ENCODE results near the gene ATP5F1A.

The ATP5F1A gene

DNA sequence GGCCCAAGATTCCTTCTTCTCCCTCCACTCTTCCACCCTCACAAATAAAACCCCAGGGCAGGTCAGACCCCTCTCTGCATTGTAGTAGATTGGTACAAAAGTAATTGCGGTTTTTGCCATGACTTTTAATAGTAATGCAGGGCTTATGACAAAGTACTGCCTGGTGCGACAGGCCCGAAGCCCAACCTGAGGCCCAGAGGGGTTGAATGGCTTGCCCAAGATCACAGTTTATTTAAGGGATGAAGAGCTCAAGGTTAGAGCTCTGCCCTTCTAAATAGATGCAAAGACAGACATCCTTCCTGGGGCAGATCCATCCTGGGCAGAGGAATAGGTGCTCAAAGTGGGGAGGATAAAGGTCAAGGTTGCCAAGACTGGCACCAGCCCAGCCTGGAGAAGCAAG, 25.1 kb downstream of the ATP5F1A start:
- Histone ChIP-seq H3K4me3 (ENCODE audit: low read length) (no peak overlapping the region), H3K9me3 (ENCODE audit: insufficient read depth, low read length) (no peaks in the 10 kb centered on the region), H2AFZ (ENCODE audit: low read depth, low read length) (no peak overlapping the region), H3K4me2 (ENCODE audit: low read length) (no peak overlapping the region), H4K20me1 (ENCODE audit: insufficient read depth, low read length) (peaks cover 10% of the 10 kb centered on the region), H3K36me3 (replicated peaks; ENCODE audit: low read depth, low read length) (peaks cover 13% of the 10 kb centered on the region), H3K9ac (ENCODE audit: low read length) (no peak overlapping the region), H3K4me1 (ENCODE audit: low read length) (peaks cover 26% of the 10 kb centered on the region), H3K27ac (ENCODE audit: low read length) (no peak overlapping the region), H3K27me3 (ENCODE audit: low read depth, low read length) (no peaks in the 10 kb centered on the region), H3K79me2 (ENCODE audit: low read length) (no peaks in the 10 kb centered on the region)
- TF ChIP-seq, protein P1, sequence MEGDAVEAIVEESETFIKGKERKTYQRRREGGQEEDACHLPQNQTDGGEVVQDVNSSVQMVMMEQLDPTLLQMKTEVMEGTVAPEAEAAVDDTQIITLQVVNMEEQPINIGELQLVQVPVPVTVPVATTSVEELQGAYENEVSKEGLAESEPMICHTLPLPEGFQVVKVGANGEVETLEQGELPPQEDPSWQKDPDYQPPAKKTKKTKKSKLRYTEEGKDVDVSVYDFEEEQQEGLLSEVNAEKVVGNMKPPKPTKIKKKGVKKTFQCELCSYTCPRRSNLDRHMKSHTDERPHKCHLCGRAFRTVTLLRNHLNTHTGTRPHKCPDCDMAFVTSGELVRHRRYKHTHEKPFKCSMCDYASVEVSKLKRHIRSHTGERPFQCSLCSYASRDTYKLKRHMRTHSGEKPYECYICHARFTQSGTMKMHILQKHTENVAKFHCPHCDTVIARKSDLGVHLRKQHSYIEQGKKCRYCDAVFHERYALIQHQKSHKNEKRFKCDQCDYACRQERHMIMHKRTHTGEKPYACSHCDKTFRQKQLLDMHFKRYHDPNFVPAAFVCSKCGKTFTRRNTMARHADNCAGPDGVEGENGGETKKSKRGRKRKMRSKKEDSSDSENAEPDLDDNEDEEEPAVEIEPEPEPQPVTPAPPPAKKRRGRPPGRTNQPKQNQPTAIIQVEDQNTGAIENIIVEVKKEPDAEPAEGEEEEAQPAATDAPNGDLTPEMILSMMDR (IDR thresholded peaks at IDR 0.05; ENCODE audit: low read depth, low read length) = no peak
- TF ChIP-seq EZH2phosphoT487 (IDR thresholded peaks at IDR 0.05; ENCODE audit: low read depth) = no peak

DNA sequence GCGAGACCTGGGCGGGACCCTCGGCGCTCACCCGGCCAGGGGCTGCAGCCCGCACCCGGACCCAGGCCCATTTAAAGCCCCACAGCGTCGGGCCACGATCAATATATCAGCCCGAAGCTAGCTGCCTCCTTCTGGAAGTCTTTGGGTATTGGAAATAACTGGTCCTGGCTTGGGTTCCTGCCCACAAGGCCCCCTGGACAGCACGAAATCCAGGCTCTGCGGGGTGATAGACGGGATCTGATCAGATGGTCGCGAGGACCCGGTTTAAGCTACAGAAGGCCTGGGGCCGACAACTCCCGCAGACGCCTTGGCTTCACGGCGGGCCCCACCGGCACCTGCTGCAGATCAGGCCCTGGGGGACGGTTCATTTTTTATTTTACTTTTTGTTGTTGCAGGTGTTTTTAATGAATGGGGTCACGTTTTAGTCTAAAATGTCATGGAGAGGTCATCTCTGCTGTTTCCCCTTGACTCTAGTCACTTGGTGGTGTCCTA, 25.7 kb downstream of the ATP5F1A start:
- Histone ChIP-seq H3K4me2 (ENCODE audit: low read length) (peak overlapping the region; percentile 80), H3K4me3 (ENCODE audit: low read length) (peak overlapping the region; percentile 80), H4K20me1 (ENCODE audit: insufficient read depth, low read length) (peaks cover 10% of the 10 kb centered on the region), H2AFZ (ENCODE audit: low read depth, low read length) (peak overlapping the region; percentile 37; the same call in 1 of the 2 replicates), H3K36me3 (replicated peaks; ENCODE audit: low read depth, low read length) (peaks cover 9% of the 10 kb centered on the region), H3K9ac (ENCODE audit: low read length) (peak overlapping the region; percentile 65), H3K27me3 (ENCODE audit: low read depth, low read length) (no peaks in the 10 kb centered on the region), H3K79me2 (ENCODE audit: low read length) (no peaks in the 10 kb centered on the region), H3K4me1 (ENCODE audit: low read length) (peaks cover 26% of the 10 kb centered on the region), H3K9me3 (ENCODE audit: insufficient read depth, low read length) (no peaks in the 10 kb centered on the region), H3K27ac (ENCODE audit: low read length) (no peak overlapping the region)
- no peak for TF ChIP-seq EZH2phosphoT487 (IDR thresholded peaks at IDR 0.05; ENCODE audit: low read depth)
- TF ChIP-seq, protein P1 (IDR thresholded peaks at IDR 0.05; ENCODE audit: low read depth, low read length) = peak; percentile 9; the same call in 1 of the 2 replicates

DNA sequence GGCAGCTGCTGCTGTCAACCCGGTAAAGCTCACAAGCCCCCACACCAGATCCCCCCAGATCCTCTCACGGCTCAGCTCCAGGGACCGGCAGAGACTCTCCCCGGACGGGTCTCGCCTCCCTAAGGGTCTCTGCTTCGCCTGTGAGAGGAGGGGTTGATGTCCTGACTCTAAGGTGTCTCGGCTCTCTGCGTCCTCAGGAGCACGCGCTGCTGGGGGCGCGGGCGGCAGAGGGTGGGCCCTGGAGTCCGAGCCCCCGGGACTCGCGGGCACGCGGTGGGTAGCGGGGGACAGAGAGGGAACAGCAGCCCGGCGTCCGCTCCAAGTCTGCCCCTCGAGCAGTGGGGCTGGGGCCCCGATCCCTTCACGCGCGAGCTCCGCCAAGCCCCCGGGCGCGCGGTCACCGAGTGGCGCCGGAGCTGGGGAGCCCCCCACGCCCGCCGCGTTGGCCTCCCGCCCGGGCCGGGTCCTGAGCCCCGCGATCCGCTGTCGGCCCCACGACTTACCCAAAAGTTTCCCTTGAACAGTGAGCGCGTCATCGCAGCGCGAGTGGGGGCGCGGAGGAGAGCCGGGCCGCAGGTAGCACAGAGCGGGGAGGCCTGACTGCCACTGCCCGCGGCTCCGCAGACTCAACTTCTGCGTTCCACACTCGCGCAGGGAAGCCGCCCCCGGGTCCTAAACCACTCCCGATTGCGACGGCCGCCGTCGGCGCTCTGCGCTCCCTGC, 26.3 kb downstream of the ATP5F1A start, which contains the start of gene PSTPIP2:
Gene PSTPIP2 (minus strand): TSS at position 608 of the 723 bp plus-strand sequence. CDS start 72 bp downstream, at position 536.
- peak within 1 kb of the TSS; percentile 80 for H3K4me3 ChIP-seq (ENCODE audit: low read length)
- TF ChIP-seq, protein P1 (IDR thresholded peaks at IDR 0.05; ENCODE audit: low read depth, low read length) = no peak
- no peak for TF ChIP-seq EZH2phosphoT487 (IDR thresholded peaks at IDR 0.05; ENCODE audit: low read depth)
- H3K4me1 ChIP-seq (ENCODE audit: low read length) = peaks cover 26% of the 10 kb centered on the region
- no peaks in the 10 kb centered on the region for H3K9me3 ChIP-seq (ENCODE audit: insufficient read depth, low read length)
- no peak within 1 kb of the TSS for H3K27ac ChIP-seq (ENCODE audit: low read length)
- peaks cover 3% of the 10 kb centered on the region for H3K36me3 ChIP-seq (replicated peaks; ENCODE audit: low read depth, low read length)
- H3K27me3 ChIP-seq (ENCODE audit: low read depth, low read length) = no peaks in the 10 kb centered on the region
- H2AFZ ChIP-seq (ENCODE audit: low read depth, low read length) = peak within 1 kb of the TSS; percentile 37
- H3K79me2 ChIP-seq (ENCODE audit: low read length) = no peaks in the 10 kb centered on the region
- H3K9ac ChIP-seq (ENCODE audit: low read length) = peak within 1 kb of the TSS; percentile 65
- H3K4me2 ChIP-seq (ENCODE audit: low read length) = peak within 1 kb of the TSS; percentile 80
- H4K20me1 ChIP-seq (ENCODE audit: insufficient read depth, low read length) = peaks cover 10% of the 10 kb centered on the region

DNA sequence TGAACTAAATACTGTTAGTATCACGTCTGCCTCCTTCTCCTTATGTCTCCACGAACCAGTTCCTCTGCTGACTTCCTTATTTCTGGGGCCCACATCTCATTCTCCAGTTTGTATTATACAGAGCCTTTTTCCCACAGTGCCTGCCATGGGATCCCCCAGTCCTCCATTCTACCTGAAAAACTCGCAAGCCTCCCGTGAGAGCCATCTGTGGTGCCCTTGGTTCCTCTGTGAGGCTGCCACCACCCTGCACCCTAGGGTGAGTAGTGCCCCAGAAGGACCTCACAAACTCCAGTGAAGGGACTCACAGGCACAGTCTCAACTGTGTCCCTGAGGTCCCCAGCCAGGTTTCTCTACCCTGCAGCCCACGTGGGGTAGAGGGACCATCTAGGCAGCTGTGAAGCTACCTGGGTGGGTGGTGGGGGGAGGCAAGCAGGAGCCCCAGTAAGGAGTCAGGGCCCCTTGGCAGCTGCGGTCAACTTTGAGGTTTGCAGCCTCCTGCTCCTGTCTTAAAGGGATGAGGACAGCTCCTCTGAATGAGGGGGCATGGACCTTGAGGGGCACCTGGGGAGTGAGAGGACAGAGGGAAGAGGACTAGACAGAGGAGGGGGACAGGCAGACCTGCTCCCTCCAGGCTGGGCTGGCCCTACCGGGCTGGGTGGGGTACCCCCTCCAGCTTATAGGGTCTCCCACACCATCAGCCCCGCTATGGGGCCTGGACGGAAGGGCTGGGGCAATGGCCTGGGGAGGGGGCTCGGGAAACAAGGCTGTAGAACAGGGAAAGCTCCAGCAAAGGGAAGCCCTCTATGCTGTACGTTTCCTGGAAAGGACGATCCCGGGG, 27.1 kb downstream of the ATP5F1A start:
- Histone ChIP-seq H3K4me3 (ENCODE audit: low read length) (peak overlapping the region; percentile 80), H3K9me3 (ENCODE audit: insufficient read depth, low read length) (no peaks in the 10 kb centered on the region), H4K20me1 (ENCODE audit: insufficient read depth, low read length) (peaks cover 10% of the 10 kb centered on the region), H2AFZ (ENCODE audit: low read depth, low read length) (0 out of 2 replicates have a peak overlapping the region, but pooled peaks have one; percentile 37), H3K4me2 (ENCODE audit: low read length) (peak overlapping the region; percentile 80), H3K4me1 (ENCODE audit: low read length) (peaks cover 26% of the 10 kb centered on the region), H3K9ac (ENCODE audit: low read length) (peak overlapping the region; percentile 65), H3K27ac (ENCODE audit: low read length) (no peak overlapping the region), H3K36me3 (replicated peaks; ENCODE audit: low read depth, low read length) (no peaks in the 10 kb centered on the region), H3K27me3 (ENCODE audit: low read depth, low read length) (no peaks in the 10 kb centered on the region), H3K79me2 (ENCODE audit: low read length) (no peaks in the 10 kb centered on the region)
- TF ChIP-seq EZH2phosphoT487 (IDR thresholded peaks at IDR 0.05; ENCODE audit: low read depth) = no peak
- TF ChIP-seq, protein P1 (IDR thresholded peaks at IDR 0.05; ENCODE audit: low read depth, low read length) = no peak
